22Rv1 (cell line): ENCODE measurements around the gene U2AF1.
"Not testable (repeated sequence)": the region's sequence is repeated elsewhere in the genome, so short reads cannot be mapped to it uniquely, and the experiment has no call there.

Source experiments
- ZFX ChIP-seq: fragments of 450-650 bp; IDR thresholded peaks from 2 replicates; pipeline ENCODE4 v1.6.1; 2017; ENCODE audit warnings: antibody characterized with exemption, borderline replicate concordance
- TF ChIP-seq, protein P1 (sequence below): fragments of 450-650 bp; IDR thresholded peaks from 2 replicates; pipeline ENCODE4 v1.5.1; 2017; ENCODE audit warnings: mild to moderate bottlenecking

DNA sequence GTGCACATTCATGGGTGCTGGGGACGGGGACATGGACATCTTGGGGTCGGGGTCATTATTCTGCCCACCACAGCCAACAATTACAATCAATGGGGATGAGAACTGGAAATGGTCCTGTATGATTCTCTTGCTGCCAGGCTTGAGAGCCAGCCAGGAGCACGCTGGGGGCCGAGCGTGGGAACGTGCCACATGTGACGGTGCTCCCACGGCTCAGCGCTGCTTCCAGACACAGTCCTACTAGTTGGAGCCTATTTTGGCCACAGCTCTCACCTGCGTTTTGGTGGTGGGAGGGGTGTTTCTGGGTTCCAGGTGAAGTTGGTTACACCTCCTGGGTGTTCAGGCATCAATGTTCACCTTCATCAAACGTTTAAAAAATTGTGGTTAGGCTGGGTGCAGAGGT is 42.0 kb upstream of the U2AF1 start:
- TF ChIP-seq, protein P1, sequence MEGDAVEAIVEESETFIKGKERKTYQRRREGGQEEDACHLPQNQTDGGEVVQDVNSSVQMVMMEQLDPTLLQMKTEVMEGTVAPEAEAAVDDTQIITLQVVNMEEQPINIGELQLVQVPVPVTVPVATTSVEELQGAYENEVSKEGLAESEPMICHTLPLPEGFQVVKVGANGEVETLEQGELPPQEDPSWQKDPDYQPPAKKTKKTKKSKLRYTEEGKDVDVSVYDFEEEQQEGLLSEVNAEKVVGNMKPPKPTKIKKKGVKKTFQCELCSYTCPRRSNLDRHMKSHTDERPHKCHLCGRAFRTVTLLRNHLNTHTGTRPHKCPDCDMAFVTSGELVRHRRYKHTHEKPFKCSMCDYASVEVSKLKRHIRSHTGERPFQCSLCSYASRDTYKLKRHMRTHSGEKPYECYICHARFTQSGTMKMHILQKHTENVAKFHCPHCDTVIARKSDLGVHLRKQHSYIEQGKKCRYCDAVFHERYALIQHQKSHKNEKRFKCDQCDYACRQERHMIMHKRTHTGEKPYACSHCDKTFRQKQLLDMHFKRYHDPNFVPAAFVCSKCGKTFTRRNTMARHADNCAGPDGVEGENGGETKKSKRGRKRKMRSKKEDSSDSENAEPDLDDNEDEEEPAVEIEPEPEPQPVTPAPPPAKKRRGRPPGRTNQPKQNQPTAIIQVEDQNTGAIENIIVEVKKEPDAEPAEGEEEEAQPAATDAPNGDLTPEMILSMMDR: not testable (repeated sequence)
- not testable (repeated sequence) for TF ChIP-seq ZFX
